HT1080 (cell line): ENCODE measurements around the gene LRRC8B. TPM values are rescaled to one million over a fixed set of nuclear protein-coding genes. Genes with fewer than 3 reads are reported as not detected.
"Not testable (repeated sequence)": the region's sequence is repeated elsewhere in the genome, so short reads cannot be mapped to it uniquely, and the experiment has no call there.

Experiments
- DNase-seq: peaks from one replicate; pipeline ENCODE4 v3.0.0-alpha.2; 2015; ENCODE audit warnings: low read depth
- total RNA-seq: library from RNA; depleted of rRNA; stranded (reverse); fragments of >200 nt; shearing (Covaris generic); gene quantifications from 2 replicates; pipeline ENCODE4 v1.2.3, GENCODE V29; 2014

LRRC8B gene
- total RNA-seq, 1 experiment from 2014 or later, result 1.3 TPM

DNA sequence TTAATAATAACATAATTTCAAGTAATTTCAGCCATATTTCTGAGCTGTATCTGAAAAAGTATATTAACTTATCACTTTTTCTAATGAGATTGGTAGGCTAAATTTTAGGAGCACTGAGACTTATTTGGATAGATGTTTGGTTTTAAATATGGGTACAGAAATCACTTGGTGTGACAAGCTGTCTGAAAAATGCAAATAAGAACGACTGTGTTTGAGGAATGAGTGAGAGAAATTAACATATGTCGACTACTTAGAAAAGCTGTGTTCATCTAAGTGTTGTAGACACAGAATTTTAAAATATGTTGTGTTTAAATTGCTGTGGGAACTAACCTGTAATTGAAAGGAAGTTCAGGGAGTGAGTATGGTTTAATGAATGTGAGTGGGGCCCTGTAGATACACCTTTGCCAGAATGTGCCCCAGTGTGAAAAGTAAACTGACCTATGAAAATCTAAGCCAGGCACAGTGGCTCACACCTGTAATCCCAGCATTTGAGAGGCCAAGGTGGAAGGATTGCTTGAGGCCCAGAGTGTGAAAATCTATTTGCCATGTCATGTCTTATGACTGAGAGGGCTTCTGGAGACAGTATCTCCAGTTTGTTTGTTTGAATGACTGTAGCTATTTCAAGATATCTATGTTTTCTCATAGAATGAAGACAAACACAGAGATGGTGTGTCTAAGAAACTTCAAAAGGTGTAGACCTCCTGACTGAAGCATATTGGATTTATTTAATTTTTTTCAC, 54.5 kb downstream of the LRRC8B start:
- no peak for DNase-seq

DNA sequence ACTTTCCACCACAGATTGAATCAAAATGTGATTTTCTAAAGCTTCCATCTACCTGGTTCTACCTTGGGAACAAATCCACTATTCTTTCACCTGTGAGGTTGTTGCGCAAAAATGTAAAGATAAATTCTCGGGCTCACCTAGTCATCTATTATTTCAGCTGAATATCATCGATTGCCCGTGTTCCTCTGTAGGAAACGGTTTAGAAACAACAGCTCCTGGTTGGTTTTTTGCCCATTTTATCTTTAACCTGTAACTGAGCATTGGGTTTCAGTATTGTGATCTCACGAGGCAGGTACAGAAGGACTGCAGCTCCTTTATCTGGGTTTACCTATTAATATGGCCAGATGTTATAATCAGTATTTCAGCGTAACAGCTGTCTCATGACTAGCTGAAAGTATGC, 55.4 kb downstream of the LRRC8B start:
- DNase-seq, result no peak

DNA sequence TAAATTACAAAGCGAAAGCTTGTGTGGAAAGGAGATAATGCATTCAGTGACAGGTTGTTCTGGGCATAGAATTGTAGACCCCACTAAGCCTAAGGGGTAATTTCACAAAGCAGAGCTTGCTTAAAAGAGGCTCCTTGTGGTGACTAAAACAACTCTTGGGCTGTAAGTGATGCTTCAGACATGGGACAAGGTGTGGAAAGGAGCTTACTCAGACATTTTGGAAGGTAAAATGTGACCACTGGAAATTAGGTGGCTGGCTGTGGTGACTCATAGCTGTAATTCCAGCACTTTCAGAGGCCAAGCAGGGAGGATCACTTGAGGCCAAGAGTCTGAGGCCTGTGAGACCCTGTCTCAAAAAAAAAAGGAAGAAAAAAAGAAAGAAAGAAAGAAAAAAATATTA, 57.2 kb downstream of the LRRC8B start:
- peak; percentile 15 for DNase-seq

DNA sequence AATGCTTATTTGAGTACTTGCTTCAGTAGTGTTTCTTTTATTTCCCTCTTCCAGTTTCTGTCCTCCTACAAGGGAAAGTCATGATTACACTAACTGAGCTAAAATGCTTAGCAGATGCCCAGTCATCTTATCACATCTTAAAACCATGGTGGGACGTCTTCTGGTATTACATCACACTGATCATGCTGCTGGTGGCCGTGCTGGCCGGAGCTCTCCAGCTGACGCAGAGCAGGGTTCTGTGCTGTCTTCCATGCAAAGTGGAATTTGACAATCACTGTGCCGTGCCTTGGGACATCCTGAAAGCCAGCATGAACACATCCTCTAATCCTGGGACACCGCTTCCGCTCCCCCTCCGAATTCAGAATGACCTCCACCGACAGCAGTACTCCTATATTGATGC, 57.9 kb downstream of the LRRC8B start:
- DNase-seq, result no peak

DNA sequence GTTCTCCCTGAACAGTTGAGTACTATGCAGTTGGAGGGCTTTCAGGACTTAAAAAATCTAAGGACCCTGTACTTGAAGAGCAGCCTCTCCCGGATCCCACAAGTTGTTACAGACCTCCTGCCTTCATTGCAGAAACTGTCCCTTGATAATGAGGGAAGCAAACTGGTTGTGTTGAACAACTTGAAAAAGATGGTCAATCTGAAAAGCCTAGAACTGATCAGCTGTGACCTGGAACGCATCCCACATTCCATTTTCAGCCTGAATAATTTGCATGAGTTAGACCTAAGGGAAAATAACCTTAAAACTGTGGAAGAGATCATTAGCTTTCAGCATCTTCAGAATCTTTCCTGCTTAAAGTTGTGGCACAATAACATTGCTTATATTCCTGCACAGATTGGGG, 59.6 kb downstream of the LRRC8B start:
- no peak for DNase-seq

DNA sequence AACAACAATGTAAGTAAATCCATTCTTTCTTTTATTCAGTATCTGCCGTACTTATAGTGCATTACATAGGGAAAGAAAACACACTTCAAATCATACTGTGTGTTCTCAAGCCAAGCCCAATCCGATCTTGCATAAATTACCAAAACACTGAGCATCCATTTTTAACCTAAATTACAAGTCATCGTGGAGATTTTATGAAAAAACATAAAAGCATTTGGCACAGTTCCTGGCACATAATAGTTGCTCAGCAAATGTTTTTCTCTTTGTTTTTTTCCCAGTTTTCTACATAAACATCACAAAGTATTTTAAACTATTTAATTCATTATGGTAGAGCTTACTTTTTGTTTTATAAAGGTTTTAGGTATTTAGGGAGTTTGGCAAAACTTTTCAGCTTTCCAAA, 60.2 kb downstream of the LRRC8B start:
- DNase-seq, result no peak

DNA sequence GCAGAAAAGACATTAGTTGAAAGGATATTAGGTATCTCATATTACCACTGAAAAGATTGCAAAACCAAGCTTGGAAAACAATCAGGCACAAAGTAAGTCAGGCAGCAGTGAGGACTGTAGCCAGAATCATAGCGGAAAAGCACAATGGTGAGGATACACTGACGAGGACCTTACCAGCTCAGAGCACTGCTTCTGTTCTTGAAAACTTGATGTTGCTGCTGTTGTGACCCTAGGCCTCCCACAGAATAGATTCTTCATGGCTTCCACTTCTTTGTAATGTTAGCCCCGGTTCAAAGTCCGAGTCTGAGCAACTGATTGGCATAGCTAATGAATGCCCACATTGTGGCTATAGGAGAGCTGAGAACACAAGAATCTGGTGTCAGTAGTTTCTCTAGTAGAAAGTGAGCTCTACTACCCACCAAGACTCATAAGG, 63.1 kb downstream of the LRRC8B start:
- DNase-seq, result no peak

DNA sequence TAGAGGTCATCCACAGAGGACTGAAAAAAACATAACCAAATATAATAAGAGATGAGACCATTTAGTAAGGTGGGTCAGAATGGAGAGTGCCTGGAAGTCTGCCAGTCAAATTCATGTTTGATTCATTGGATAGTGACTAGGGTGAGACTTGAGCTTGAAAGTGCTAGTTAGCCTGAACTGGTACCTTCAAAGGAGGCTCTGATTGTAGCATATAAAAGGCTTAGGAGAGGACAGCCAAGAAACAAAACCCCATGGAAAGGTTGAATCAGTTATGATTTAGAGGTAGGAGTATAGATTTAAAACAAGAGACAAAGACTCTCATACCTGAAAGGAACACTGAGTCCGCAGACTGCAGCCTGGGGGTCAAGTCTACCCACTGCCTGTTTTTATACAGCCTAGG, 63.9 kb downstream of the LRRC8B start:
- no peak for DNase-seq

DNA sequence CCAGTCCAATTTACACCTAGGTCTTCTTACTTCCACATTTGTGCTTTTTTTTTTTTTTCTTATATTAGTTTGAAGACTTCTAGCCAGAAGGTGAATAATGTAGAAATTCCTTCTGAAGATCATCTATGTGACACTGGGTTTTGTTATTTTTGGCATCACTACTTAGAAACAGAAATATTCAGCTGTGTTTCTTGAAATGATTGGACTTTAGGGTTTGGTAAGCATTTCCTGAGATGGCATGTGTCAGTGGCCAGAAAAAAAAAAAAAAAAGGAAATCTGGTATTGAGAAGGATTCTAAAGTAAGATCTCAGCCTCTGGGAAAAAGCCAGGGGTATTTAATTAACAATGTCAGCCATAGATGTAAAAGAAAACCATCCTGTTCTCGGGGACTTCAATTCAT, 64.9 kb downstream of the LRRC8B start:
- peak; percentile 57 for DNase-seq

DNA sequence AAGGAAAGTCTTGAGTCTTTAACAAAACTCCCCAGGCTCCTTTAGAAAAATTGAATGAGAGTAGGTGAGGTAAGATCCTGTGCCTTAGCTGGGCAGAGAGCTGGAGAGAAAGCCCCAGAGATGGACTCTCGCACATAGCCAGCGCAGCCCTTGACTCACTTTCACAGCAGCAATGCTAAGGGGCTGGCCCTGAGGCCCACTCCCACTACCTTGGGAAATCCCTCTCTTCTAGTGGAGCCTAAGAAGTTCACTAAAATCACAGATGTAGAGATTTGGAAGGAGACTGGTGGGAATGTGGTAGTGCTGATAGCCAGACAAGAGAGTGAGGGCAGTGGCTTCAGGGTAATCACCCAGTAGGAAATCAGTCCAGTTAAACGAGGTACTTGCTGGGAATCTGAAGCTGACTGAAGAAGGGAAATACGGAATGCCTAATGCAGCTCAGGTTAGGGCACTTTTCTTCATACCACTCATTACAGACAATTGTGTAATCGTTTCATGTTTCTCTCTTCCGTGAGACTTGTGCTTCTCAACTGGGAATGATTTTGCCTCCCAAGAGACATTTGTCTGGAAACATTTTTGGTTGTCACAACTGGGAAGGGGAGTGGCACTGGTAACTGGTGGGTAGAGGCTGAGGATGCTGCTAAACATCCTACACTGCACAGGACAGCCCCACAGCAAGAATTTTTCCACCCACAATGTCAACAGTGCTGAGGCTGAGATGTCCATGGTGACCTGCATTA, 65.9 kb downstream of the LRRC8B start:
- no peak for DNase-seq

DNA sequence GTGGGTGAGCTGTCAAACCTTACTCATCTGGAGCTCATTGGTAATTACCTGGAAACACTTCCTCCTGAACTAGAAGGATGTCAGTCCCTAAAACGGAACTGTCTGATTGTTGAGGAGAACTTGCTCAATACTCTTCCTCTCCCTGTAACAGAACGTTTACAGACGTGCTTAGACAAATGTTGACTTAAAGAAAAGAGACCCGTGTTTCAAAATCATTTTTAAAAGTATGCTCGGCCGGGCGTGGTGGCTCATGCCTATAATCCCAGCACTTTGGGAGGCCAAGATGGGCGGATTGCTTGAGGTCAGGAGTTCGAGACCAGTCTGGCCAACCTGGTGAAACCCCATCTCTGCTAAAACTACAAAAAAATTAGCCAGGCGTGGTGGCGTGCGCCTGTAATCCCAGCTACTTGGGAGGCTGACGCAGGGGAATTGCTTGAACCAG, 68.3 kb downstream of the LRRC8B start:
- not testable (repeated sequence) for DNase-seq

DNA sequence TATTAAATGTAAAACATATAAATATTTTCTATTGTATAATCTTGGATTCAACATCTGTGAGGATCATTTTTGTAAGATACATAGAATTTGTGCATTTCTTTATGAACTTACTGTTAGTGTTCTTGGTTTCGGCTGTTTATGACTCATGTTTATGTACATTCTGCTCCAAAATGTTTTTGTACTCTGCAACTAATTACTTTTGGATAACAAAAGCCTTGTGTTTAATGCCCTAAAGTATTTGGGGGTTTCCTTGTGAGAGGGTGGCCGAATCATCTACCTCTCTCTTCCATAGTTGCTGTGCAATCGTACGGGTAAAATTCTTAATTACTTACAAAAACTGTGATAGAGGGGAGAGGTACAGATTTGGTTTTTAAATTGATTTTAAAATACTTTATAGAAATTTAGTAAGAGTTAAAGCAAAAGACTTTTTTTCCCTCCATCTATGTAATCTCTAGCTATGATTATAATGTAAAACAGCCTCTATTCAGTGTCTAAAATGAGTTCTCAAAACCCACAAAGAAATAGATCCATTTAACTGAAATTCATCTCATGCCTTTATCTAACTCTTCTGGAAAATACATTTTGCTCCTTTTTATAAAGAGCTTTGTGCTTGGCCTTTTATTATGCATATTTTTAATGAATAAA, 69.6 kb downstream of the LRRC8B start:
- DNase-seq, result no peak

DNA sequence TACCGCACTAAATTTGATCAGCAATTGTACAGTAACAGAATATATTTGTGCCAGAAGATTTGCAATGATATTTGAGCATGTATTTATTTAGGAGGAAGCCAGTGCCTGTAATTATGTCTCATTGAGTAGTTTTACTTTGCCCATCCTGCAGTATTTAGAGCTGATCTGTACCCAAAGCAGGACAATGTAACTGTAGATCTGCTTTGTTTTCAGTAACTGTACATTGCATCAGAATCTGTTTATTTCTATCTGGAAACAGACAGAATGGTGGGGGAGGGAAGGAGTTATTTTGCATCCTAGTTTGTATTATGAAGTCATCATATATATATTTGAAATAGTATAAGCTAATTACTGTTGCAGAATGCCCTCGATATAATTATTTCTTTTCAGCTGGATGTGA, 72.1 kb downstream of the LRRC8B start:
- no peak for DNase-seq

DNA sequence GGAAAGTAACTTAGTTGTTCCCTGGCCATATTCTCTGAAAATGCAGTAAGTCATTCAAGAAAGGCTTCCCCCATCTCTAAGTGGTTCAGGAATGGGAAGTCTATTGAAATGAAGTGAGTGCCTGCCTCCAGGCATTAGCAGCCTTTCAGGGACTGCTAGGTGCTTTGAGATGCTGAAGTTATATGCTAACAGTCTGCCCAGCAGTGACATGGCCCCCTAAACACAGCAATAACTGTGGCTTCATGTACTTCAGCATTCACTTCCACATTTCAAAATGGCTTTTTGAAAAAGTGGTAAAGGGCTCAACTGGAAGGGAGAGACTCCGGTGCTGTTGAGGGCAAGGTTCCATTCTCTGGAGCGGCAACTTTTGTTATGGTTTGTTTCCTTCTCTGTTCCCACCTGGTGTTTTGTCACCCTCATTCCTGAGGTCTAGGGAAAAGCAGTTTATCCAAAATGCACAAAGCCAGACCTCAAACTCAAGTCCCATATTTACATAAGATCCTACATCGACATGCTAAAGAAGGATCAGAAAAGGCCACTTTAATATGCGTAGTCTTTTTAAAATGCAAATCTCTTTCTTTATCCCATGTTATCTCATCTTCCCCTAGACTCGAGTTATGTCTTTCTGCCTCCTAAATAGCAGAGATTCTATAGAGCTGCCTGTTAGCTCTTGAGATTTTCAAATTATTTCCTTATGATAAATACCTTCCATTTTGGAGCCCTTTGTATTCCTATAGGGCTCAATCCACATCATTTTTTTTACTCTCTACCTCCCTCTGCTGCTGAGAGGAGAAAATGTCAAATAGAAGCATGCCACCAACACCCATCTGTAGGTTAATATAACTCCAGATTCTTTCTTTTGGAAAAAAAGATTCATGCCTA, 74.1 kb downstream of the LRRC8B start:
- DNase-seq, result peak; percentile 57

DNA sequence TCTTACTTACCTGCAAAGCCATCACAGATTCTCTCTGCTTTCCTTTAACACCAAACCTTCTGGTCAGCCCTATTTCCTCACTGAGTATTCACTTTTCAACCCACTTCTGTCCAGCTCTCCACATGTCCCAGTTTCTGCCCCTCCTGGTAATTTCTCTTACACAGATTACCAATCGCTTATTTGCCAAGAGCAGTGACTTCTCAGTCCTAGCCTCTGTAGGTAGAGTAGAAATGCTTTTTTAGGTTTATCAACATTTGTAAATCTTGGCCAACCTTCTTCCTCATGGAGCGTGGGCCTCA, 74.7 kb downstream of the LRRC8B start:
- no peak for DNase-seq

DNA sequence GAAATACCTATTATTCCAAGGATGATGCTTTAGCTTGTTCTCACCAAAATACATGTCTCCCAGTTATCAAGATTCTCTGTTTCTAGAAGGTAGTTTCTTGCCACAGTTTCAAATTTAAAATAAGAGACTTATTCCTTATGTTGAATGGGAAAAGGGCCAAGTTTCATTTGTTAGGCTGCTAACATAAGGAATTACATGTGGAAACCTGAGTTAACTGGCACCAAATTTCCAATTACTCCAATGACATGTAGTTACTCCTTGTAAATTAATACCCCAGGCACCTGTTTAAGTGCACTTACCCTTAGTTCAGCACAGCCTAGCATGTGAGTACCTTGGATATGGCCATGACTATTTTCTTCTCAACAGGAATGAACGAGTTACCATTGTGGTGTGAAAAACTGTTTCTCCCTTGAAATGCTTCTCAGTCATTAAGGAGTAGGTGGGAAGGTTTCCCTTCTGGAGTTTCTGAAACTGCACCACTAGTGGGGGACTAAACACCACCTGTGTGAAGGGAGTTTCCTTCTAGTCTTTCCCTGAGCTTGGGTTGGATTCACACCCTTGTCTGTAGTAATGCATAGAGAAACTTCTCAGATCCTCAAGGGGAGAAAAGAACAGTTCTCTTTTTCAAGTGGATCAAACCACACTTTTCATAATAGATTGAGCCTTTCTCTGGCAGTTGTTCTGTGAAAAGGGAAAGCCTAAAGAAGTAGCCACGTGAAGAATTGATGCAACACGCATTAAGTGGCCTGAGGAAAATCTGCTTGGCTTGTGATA, 76.0 kb downstream of the LRRC8B start:
- no peak for DNase-seq

DNA sequence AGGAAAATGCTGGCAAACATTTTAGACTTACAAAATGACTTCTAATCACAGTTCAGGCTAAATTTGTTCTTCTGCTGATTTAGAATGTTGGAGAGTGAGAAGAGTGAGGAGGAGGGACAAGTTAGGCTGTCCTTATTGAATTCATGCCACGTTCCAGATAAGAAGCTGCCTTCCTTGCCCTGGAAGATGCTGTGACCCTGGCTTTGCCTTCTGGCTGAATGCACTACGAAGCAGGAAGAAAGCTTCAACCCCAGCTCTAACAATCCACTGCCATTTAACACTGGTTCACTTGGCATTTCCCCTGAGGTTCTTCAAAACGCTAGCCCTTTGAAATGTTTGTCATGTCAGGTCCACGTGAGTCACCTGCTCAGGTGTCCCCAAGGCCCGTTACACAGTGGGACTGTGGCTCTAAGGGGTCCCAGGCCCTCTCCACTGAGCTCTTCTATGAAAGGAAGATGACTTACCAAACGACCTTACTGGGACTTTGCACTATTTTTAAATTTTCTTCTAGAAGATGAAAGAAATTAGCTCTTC, 78.3 kb downstream of the LRRC8B start:
- no peak for DNase-seq

DNA sequence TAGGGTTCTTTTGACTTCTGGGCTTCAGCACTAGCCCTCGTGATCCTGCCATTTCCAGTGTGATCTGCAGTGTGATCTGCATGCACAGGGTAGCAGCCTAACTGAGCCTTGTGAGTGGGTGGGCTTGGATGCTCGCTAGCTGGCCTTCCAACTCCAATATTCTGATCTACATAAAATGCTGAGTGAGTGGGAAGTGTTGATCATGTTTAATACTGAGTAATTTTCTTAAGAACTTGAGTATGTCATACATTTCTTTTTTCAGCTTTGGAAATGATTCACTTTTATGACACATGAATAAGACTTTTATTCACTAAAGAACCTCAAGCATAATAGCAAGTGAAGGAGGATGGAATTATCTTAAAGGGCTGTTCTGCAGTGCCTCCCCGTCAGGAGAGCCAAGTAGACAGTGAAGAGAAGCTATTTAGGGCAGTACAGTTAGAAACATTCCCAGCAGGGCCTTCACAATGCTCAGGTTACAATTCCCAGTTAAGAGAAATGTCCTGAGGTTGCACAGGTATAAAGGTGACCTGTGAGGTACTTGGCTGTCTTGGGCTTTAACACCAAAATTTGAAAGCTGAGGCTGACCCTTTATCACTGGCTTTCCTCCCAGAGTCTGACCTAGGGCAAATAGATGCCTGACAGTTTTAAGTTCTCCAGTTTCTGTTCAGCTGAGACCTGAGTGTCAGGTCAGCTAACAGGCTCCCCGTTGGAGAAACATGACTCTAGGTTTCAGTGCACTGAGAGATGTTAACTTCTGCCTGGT, 79.2 kb downstream of the LRRC8B start:
- DNase-seq, result peak; percentile 51

DNA sequence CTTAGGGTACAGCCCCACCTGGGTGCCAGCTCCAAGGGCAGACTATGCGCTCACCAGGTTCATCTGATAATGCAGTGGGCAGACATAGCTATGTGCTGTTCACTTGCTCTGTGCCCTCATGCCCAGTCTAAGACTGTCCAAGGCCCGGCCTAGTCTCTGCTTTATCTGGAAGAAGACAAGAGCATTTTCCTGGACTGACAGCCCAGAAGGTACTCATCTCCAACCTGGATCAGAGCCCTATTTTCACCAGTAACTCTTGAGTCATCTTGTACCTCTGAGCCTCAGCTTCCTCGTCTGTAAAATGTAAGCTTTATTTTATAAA, 79.7 kb downstream of the LRRC8B start:
- no peak for DNase-seq

DNA sequence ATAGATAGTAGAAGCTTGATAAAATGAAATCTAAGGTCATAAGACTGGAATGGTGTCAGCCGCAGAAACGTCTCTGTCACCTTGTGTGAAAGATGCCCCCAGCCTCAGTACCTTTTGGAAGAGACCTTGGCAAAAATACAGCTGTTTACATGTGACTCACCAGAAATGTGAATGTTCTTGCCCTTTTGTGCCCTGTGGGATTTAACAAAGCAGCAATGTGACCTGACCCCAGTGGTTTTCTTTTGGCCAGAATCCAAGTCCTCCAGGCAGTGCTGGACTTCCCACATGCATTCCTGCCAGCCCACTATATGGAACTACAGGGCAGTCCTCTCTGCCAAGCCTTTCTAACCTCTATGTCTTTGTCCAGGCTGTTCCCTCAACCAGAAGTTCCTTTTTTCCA, 81.1 kb downstream of the LRRC8B start:
- DNase-seq, result peak; percentile 82
